H9 (cell line): ENCODE results near the gene TBL2. TPM values are rescaled to one million over a fixed set of nuclear protein-coding genes. Genes with fewer than 3 reads are reported as not detected.
"Not testable (repeated sequence)": the region's sequence is repeated elsewhere in the genome, so short reads cannot be mapped to it uniquely, and the experiment has no call there.

Source experiments
- DNase-seq: peaks from one replicate; pipeline ENCODE4 v3.0.0-alpha.2; 2017
- H2AFZ ChIP-seq: one replicate; pipeline ENCODE4 v1.6.1; 2013; ENCODE audit warnings: mild to moderate bottlenecking, low read length, control low read depth, moderate library complexity
- H2AK5ac ChIP-seq: 2 replicates; pipeline ENCODE4 v1.6.1; 2013; ENCODE audit warnings: low read length, control low read depth, mixed read lengths; ENCODE audit not compliant: insufficient read length
- H2BK120ac ChIP-seq: one replicate; pipeline ENCODE4 v1.6.1; 2013; ENCODE audit warnings: low read depth, mild to moderate bottlenecking, low read length, control low read depth, inconsistent platforms; ENCODE audit not compliant: poor library complexity, severe bottlenecking
- H2BK12ac ChIP-seq: 2 replicates; pipeline ENCODE4 v1.6.1; 2013; ENCODE audit warnings: low read length, control low read depth, mixed read lengths, low read depth; ENCODE audit not compliant: insufficient read length
- H2BK15ac ChIP-seq: 2 replicates; pipeline ENCODE4 v1.6.1; 2013; ENCODE audit warnings: low read depth, low read length, control low read depth
- H2BK20ac ChIP-seq: one replicate; pipeline ENCODE4 v1.6.1; 2013; ENCODE audit warnings: low read depth, mild to moderate bottlenecking, low read length, control low read depth, inconsistent platforms; ENCODE audit not compliant: poor library complexity, severe bottlenecking
- H2BK5ac ChIP-seq: 2 replicates; pipeline ENCODE4 v1.6.1; 2013; ENCODE audit warnings: low read length, control low read depth, mixed read lengths; ENCODE audit not compliant: insufficient read length
- H3K14ac ChIP-seq: 2 replicates; pipeline ENCODE4 v1.6.1; 2013; ENCODE audit warnings: low read length, control low read depth; ENCODE audit not compliant: insufficient read depth
- H3K18ac ChIP-seq: 2 replicates; pipeline ENCODE4 v1.6.1; 2013; ENCODE audit warnings: low read depth, mild to moderate bottlenecking, mixed read lengths, low read length, control low read depth; ENCODE audit not compliant: insufficient read length
- H3K23ac ChIP-seq: 2 replicates; pipeline ENCODE4 v1.6.1; 2013; ENCODE audit warnings: low read length, control low read depth, mixed read lengths, low read depth; ENCODE audit not compliant: insufficient read length
- H3K23me2 ChIP-seq: 2 replicates; pipeline ENCODE4 v1.6.1; 2013; ENCODE audit warnings: low read depth, mild to moderate bottlenecking, mixed read lengths, low read length, control low read depth; ENCODE audit not compliant: insufficient read length, poor library complexity, severe bottlenecking
- H3K27ac ChIP-seq: 2 replicates; pipeline ENCODE4 v1.5.1; 2013; ENCODE audit warnings: low read length, control low read depth, mixed read lengths, low read depth; ENCODE audit not compliant: insufficient read length
- H3K27me3 ChIP-seq: 2 replicates; pipeline ENCODE4 v1.6.1; 2013; ENCODE audit warnings: low read length, control low read depth, inconsistent platforms; ENCODE audit not compliant: insufficient read depth
- H3K4ac ChIP-seq: 2 replicates; pipeline ENCODE4 v1.6.1; 2013; ENCODE audit warnings: low read depth, mild to moderate bottlenecking, control low read depth, inconsistent platforms, low read length, moderate library complexity
- H3K4me1 ChIP-seq: 2 replicates; pipeline ENCODE4 v1.6.1; 2013; ENCODE audit warnings: low read length, control low read depth, inconsistent platforms; ENCODE audit not compliant: insufficient read depth
- H3K4me2 ChIP-seq: 2 replicates; pipeline ENCODE4 v1.6.1; 2013; ENCODE audit warnings: low read length, control low read depth, mixed read lengths; ENCODE audit not compliant: insufficient read length, insufficient read depth
- H3K56ac ChIP-seq: 2 replicates; pipeline ENCODE4 v1.6.1; 2013; ENCODE audit warnings: low read depth, mild to moderate bottlenecking, mixed read lengths, low read length, control low read depth; ENCODE audit not compliant: insufficient read length
- H3K79me1 ChIP-seq: 2 replicates; pipeline ENCODE4 v1.6.1; 2013; ENCODE audit warnings: low read depth, mild to moderate bottlenecking, moderate library complexity, low read length, control low read depth, inconsistent platforms; ENCODE audit not compliant: insufficient read depth, poor library complexity, severe bottlenecking
- H3K79me2 ChIP-seq: 2 replicates; pipeline ENCODE4 v1.6.1; 2013; ENCODE audit warnings: low read length, control low read depth, inconsistent platforms; ENCODE audit not compliant: insufficient read depth
- H3K9ac ChIP-seq: 2 replicates; pipeline ENCODE4 v1.6.1; 2013; ENCODE audit warnings: low read length, control low read depth, mixed read lengths; ENCODE audit not compliant: insufficient read length; ENCODE audit errors: extremely low read depth
- H3K9me3 ChIP-seq: one replicate; pipeline ENCODE4 v1.6.1; 2013; ENCODE audit warnings: low read depth, low read length, inconsistent platforms; ENCODE audit not compliant: control insufficient read depth
- H3T11ph ChIP-seq: one replicate; pipeline ENCODE4 v1.6.1; 2013; ENCODE audit warnings: mild to moderate bottlenecking, low read length, control low read depth, inconsistent platforms
- H4K20me1 ChIP-seq: one replicate; pipeline ENCODE4 v1.6.1; 2013; ENCODE audit not compliant: control insufficient read depth, insufficient read length, insufficient read depth
- H4K5ac ChIP-seq: 2 replicates; pipeline ENCODE4 v1.6.1; 2013; ENCODE audit warnings: low read depth, mild to moderate bottlenecking, mixed read lengths, low read length, control low read depth; ENCODE audit not compliant: insufficient read length
- H4K8ac ChIP-seq: replicated peaks from 2 replicates; pipeline ENCODE4 v1.6.1; 2013; ENCODE audit warnings: low read length, control low read depth, mixed read lengths, low read depth; ENCODE audit not compliant: insufficient read length
- H4K91ac ChIP-seq: 2 replicates; pipeline ENCODE4 v1.6.1; 2013; ENCODE audit warnings: low read depth, mild to moderate bottlenecking, moderate library complexity, mixed read lengths, low read length, control low read depth; ENCODE audit not compliant: insufficient read length
- H3K27ac Mint-ChIP-seq, 3 experiments: 2 replicates in 2 of 3; 3 replicates in 1 of 3; pipeline ENCODE4 v1.8.0; 2020 to 2021; ENCODE audit warnings: mixed read lengths in 3 of 3, mild to moderate bottlenecking in 1 of 3, moderate library complexity in 1 of 3
- H3K27me3 Mint-ChIP-seq: 2 replicates; pipeline ENCODE4 v1.8.0; 2021; ENCODE audit warnings: low read depth, mild to moderate bottlenecking, moderate library complexity, mixed read lengths
- H3K36me3 Mint-ChIP-seq, 3 experiments: 2 replicates in 2 of 3; 3 replicates in 1 of 3; pipeline ENCODE4 v1.8.0; 2020 to 2021; ENCODE audit warnings: low read depth in 3 of 3, mixed read lengths in 3 of 3; ENCODE audit not compliant: insufficient read depth in 1 of 3
- H3K4me1 Mint-ChIP-seq, 2 experiments: 2 replicates each; pipeline ENCODE4 v1.8.0; 2020; ENCODE audit warnings: mixed read lengths in 2 of 2
- H3K4me3 Mint-ChIP-seq, 2 experiments: 2 replicates in 1 of 2; 3 replicates in 1 of 2; pipeline ENCODE4 v1.8.0; 2020 to 2021; ENCODE audit warnings: mild to moderate bottlenecking in 2 of 2, mixed read lengths in 2 of 2, moderate library complexity in 1 of 2
- H3K9me3 Mint-ChIP-seq, 2 experiments: 2 replicates in 1 of 2; 3 replicates in 1 of 2; pipeline ENCODE4 v1.8.0; 2020; ENCODE audit warnings: mild to moderate bottlenecking in 2 of 2, mixed read lengths in 2 of 2, moderate library complexity in 1 of 2
- CTCF ChIP-seq: fragments of 200-600 bp; sonication (generic); conservative IDR thresholded peaks from 3 replicates; pipeline ENCODE4 v1.8.0; 2021; ENCODE audit warnings: antibody characterized with exemption, mild to moderate bottlenecking
- WGBS: extraction: QIAGEN DNeasy Blood & Tissue Kit; methylation state at CpG from one replicate; pipeline ENCODE4 v1.1.7; 2013; ENCODE audit warnings: missing lambda C conversion rate, low lambda C conversion rate, mixed read lengths; ENCODE audit not compliant: insufficient read length; ENCODE audit errors: extremely low coverage; 5-methylcytosine and 5-hydroxymethylcytosine counted together
- total RNA-seq: library from RNA; stranded (reverse); gene quantifications from 2 replicates; pipeline ENCODE4 v1.2.1, GENCODE V29; 2021

TBL2 gene
- total RNA-seq, 1 experiment from 2014 or later = 26.7 TPM

GRCh38 chr7:73582664-73583202 is 4.4 kb upstream of the TBL2 start:
- WGBS = no CpG with 5 or more reads among the region's 6 CpGs
- Histone ChIP-seq H3K18ac (no peak overlapping the region), H3K56ac (no peak overlapping the region), H2BK20ac (no peak overlapping the region), H4K8ac (no peak overlapping the region), H4K20me1 (no peaks in the 10 kb centered on the region), H4K5ac (no peak overlapping the region), H3K23me2 (peaks cover 5% of the 10 kb centered on the region), H2AK5ac (no peak overlapping the region), H3K9ac (no peak overlapping the region), H3K4me2 (no peak overlapping the region), H3K23ac (no peak overlapping the region), H3K14ac (no peak overlapping the region), H3K27me3 (peaks cover 2% of the 10 kb centered on the region; the same call in 1 of the 2 replicates), H3K79me1 (no peaks in the 10 kb centered on the region), H2BK5ac (no peak overlapping the region), H3K79me2 (no peaks in the 10 kb centered on the region), H2BK15ac (no peak overlapping the region), H4K91ac (no peak overlapping the region), H3K4me1 (no peaks in the 10 kb centered on the region), H3T11ph (no peak overlapping the region), H2BK120ac (no peak overlapping the region), H3K27ac (no peak overlapping the region), H2AFZ (no peak overlapping the region), H2BK12ac (no peak overlapping the region), H3K9me3 (no peaks in the 10 kb centered on the region), H3K4ac (no peak overlapping the region)
- Mint-ChIP-seq H3K36me3 (no peaks in the 10 kb centered on the region), H3K4me1 (peaks cover 8 to 10% of the 10 kb centered on the region in 2 experiments), H3K27ac (no peak overlapping the region; a peak in 1 of 7 replicates), H3K27me3 (peaks cover 89% of the 10 kb centered on the region), H3K9me3 (no peaks in the 10 kb centered on the region), H3K4me3 (no peak overlapping the region)
- no peak for TF ChIP-seq CTCF
- DNase-seq = no peak

- H3K56ac ChIP-seq, H4K5ac ChIP-seq, H3K27ac ChIP-seq, H3K4me2 ChIP-seq, H3K9ac ChIP-seq, H3K23me2 ChIP-seq, H4K8ac ChIP-seq, H3K27me3 ChIP-seq, H3K9me3 ChIP-seq, H3K4ac ChIP-seq, H4K91ac ChIP-seq, H3K9me3 Mint-ChIP-seq, H3K79me1 ChIP-seq, H2BK120ac ChIP-seq, H3K79me2 ChIP-seq, H3K4me1 ChIP-seq, H2BK5ac ChIP-seq, H3K23ac ChIP-seq, H3K36me3 Mint-ChIP-seq, H4K20me1 ChIP-seq, H2BK12ac ChIP-seq, H3K27ac Mint-ChIP-seq, H2BK15ac ChIP-seq, H3K4me3 Mint-ChIP-seq, H2AFZ ChIP-seq, H2BK20ac ChIP-seq, H2AK5ac ChIP-seq, H3K14ac ChIP-seq, DNase-seq, H3K18ac ChIP-seq, H3T11ph ChIP-seq: not testable (repeated sequence)
- no CpG with 5 or more reads among the region's 9 CpGs for WGBS
- Mint-ChIP-seq H3K27me3 (peaks cover 78% of the 10 kb centered on the region), H3K4me1 (peaks cover 14 to 19% of the 10 kb centered on the region in 2 experiments)
Measured at GRCh38 chr7:73581006-73581405, 2.6 kb upstream of the TBL2 start.
